Measurements from ENCODE around the gene PRMT1. TPM values are rescaled to one million over a fixed set of nuclear protein-coding genes. Genes with fewer than 3 reads are reported as not detected.

Gene PRMT1
- total RNA-seq, 6 donors from 2014 or later, result 65.6 to 155 (median 82.0) TPM

DNA sequence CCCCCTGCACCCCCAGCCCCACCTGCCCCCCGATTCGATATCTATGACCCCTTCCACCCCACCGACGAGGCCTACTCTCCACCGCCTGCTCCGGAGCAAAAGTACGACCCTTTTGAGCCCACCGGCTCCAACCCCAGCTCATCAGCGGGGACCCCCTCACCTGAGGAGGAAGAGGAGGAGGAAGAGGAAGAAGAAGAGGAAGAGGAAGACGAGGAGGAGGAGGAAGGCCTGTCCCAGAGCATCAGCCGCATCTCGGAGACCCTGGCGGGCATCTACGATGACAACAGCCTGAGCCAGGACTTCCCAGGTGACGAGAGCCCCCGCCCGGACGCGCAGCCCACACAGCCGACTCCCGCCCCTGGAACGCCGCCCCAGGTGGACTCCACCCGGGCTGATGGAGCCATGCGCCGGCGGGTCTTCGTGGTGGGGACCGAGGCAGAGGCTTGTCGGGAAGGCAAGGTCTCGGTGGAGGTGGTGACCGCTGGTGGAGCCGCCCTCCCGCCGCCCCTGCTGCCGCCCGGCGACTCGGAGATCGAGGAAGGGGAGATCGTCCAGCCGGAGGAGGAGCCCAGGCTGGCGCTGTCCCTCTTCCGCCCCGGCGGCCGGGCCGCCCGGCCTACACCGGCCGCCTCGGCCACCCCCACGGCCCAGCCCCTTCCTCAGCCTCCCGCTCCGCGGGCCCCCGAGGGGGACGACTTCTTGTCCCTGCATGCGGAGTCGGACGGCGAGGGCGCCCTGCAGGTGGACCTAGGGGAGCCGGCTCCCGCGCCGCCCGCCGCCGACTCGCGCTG lies 25.8 kb upstream of the PRMT1 start:
- Histone ChIP-seq H3K4me3 (no peak overlapping the region), H3K4me1 (no peaks in the 10 kb centered on the region), H3K27ac (no peak overlapping the region), H3K36me3 (peaks cover 36 to 94% (median 83%) of the 10 kb centered on the region in 4 donors), H3K9me3 (no peaks in the 10 kb centered on the region), H3K27me3 (no peaks in the 10 kb centered on the region)
- 91 to 94% methylated on average over 42 to 60 of the region's 72 CpGs for WGBS, 2 donors
- DNase-seq (peak in 1 of 2 donors; percentile 81), ATAC-seq (ENCODE audit: low FRiP score in 2 of 2) (no peak)
- TF ChIP-seq POLR2AphosphoS5 (IDR thresholded peaks at IDR 0.05) (no peak), EP300 (IDR thresholded peaks at IDR 0.05) (no peak), POLR2A (IDR thresholded peaks at IDR 0.05) (no peak)
- TF ChIP-seq, protein P1, sequence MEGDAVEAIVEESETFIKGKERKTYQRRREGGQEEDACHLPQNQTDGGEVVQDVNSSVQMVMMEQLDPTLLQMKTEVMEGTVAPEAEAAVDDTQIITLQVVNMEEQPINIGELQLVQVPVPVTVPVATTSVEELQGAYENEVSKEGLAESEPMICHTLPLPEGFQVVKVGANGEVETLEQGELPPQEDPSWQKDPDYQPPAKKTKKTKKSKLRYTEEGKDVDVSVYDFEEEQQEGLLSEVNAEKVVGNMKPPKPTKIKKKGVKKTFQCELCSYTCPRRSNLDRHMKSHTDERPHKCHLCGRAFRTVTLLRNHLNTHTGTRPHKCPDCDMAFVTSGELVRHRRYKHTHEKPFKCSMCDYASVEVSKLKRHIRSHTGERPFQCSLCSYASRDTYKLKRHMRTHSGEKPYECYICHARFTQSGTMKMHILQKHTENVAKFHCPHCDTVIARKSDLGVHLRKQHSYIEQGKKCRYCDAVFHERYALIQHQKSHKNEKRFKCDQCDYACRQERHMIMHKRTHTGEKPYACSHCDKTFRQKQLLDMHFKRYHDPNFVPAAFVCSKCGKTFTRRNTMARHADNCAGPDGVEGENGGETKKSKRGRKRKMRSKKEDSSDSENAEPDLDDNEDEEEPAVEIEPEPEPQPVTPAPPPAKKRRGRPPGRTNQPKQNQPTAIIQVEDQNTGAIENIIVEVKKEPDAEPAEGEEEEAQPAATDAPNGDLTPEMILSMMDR (IDR thresholded peaks at IDR 0.05), result no peak

GRCh38 chr19:49651820-49652550 lies 25.1 kb upstream of the PRMT1 start:
- no peak for ATAC-seq (ENCODE audit: low FRiP score in 2 of 2)
- Histone ChIP-seq H3K4me1 (no peaks in the 10 kb centered on the region), H3K36me3 (peaks cover 38 to 94% (median 83%) of the 10 kb centered on the region in 4 donors)

DNA sequence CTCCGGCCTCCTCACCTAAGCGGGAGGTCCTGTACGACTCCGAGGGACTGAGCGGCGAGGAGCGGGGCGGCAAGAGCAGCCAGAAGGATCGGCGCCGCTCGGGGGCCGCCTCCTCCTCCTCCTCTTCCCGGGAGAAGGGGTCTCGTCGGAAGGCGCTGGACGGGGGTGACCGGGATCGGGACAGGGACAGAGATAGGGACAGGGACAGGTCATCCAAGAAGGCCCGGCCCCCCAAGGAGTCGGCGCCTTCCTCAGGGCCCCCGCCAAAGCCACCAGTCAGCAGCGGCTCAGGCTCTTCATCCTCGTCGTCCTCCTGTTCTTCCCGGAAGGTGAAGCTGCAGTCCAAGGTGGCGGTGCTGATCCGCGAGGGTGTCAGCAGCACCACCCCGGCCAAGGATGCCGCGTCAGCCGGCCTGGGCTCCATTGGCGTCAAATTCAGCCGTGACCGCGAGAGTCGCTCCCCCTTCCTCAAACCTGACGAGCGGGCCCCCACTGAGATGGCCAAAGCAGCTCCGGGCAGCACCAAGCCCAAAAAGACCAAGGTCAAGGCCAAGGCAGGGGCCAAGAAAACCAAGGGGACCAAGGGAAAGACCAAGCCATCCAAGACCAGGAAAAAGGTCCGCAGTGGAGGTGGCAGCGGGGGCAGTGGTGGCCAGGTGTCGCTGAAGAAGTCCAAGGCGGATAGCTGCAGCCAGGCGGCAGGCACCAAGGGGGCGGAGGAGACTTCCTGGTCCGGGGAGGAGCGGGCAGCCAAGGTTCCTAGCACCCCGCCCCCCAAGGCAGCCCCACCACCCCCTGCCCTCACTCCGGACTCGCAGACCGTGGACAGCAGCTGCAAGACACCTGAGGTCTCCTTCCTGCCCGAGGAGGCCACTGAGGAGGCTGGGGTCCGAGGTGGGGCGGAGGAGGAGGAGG lies 24.3 kb upstream of the PRMT1 start:
- no peak for ATAC-seq (ENCODE audit: low FRiP score in 2 of 2)
- 95 to 96% methylated on average over 55 to 58 of the region's 58 CpGs for WGBS, 2 donors

More at GRCh38 chr19:49651820-49652550, 25.1 kb upstream of the PRMT1 start:
- peak in 1 of 2 donors; percentile 84 for DNase-seq
- Histone ChIP-seq H3K9me3 (no peaks in the 10 kb centered on the region), H3K27ac (no peak overlapping the region), H3K4me3 (no peak overlapping the region), H3K27me3 (no peaks in the 10 kb centered on the region)
- 97 to 98% methylated on average over 74 to 109 of the region's 110 CpGs for WGBS, 2 donors
- no peak for TF ChIP-seq EP300 (IDR thresholded peaks at IDR 0.05)
- no peak for TF ChIP-seq POLR2AphosphoS5 (IDR thresholded peaks at IDR 0.05)
- TF ChIP-seq, protein P1 (IDR thresholded peaks at IDR 0.05), result no peak
- TF ChIP-seq POLR2A (IDR thresholded peaks at IDR 0.05), result no peak

DNA sequence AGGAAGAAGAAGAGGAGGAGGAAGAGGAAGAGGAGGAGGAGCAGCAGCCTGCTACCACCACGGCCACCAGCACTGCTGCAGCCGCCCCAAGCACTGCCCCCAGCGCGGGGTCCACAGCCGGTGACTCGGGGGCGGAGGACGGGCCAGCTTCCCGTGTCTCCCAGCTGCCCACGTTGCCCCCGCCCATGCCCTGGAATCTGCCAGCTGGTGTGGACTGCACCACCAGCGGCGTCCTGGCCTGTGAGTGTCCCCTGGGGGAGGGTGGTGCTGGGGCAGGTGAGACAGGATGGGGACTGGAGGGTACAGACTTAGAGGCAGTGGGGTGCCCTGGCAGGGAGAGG lies 23.6 kb upstream of the PRMT1 start:
- TF ChIP-seq, protein P1 (IDR thresholded peaks at IDR 0.05), result no peak
- TF ChIP-seq POLR2A (IDR thresholded peaks at IDR 0.05), result no peak
- no peak for TF ChIP-seq POLR2AphosphoS5 (IDR thresholded peaks at IDR 0.05)
- TF ChIP-seq EP300 (IDR thresholded peaks at IDR 0.05), result no peak
- H3K27ac ChIP-seq, result no peak overlapping the region
- no peaks in the 10 kb centered on the region for H3K9me3 ChIP-seq
- DNase-seq, result peak in 1 of 2 donors; percentile 78
- no peaks in the 10 kb centered on the region for H3K4me1 ChIP-seq
- no peaks in the 10 kb centered on the region for H3K27me3 ChIP-seq
- no peak overlapping the region for H3K4me3 ChIP-seq
- H3K36me3 ChIP-seq, result peaks cover 34 to 96% (median 87%) of the 10 kb centered on the region in 4 donors
- WGBS, 2 donors, result 85 to 95% methylated on average over 11 to 13 of the region's 13 CpGs
- ATAC-seq (ENCODE audit: low FRiP score in 2 of 2), result no peak

More for the DNA sequence above, 24.3 kb upstream of the PRMT1 start:
- H3K4me1 ChIP-seq, result no peaks in the 10 kb centered on the region
- TF ChIP-seq POLR2AphosphoS5 (IDR thresholded peaks at IDR 0.05), result no peak
- no peak for TF ChIP-seq EP300 (IDR thresholded peaks at IDR 0.05)
- TF ChIP-seq POLR2A (IDR thresholded peaks at IDR 0.05), result no peak
- TF ChIP-seq, protein P1 (IDR thresholded peaks at IDR 0.05), result no peak
- no peaks in the 10 kb centered on the region for H3K9me3 ChIP-seq
- peaks cover 34 to 94% (median 83%) of the 10 kb centered on the region in 4 donors for H3K36me3 ChIP-seq
- H3K4me3 ChIP-seq, result no peak overlapping the region
- no peak overlapping the region for H3K27ac ChIP-seq
- peak in 1 of 2 donors; percentile 80 for DNase-seq
- no peaks in the 10 kb centered on the region for H3K27me3 ChIP-seq

All from upper lobe of left lung (tissue), 6 donors.